ENCODE results near the gene HOXC9.

HOXC9 gene

GRCh38 chr12:53961025-53961761, 38.8 kb upstream of the HOXC9 start:
- Histone ChIP-seq H3K36me3 (ENCODE audit: insufficient read depth, low read length) (no peaks in the 10 kb centered on the region), H3K9me3 (ENCODE audit: insufficient read depth, low read length, severe bottlenecking) (no peaks in the 10 kb centered on the region), H3K4me2 (ENCODE audit: insufficient read depth, low read length) (no peak overlapping the region), H3K4me3 (ENCODE audit: low read depth in 1 of 2, low read length in 2 of 2) (no peak overlapping the region), H2AFZ (ENCODE audit: low read depth, low read length) (no peak overlapping the region), H3K27me3 (ENCODE audit: insufficient read depth, low read length, poor library complexity) (peaks cover 59% of the 10 kb centered on the region), H3K4me1 (ENCODE audit: insufficient read depth, low read length) (0 out of 2 replicates have a peak, but pooled peaks cover 2% of the 10 kb centered on the region), H4K20me1 (ENCODE audit: insufficient read depth, low read length) (no peaks in the 10 kb centered on the region), H3K27ac (ENCODE audit: low read length) (no peak overlapping the region), H3K79me2 (ENCODE audit: insufficient read depth, low read length) (no peaks in the 10 kb centered on the region), H3K9ac (ENCODE audit: low read depth, low read length) (no peak overlapping the region)
- TF ChIP-seq EZH2 (IDR thresholded peaks at IDR 0.05; ENCODE audit: borderline replicate concordance, low read depth, low read length, severe bottlenecking): no peak
- no peak for TF ChIP-seq CTCF (IDR thresholded peaks at IDR 0.05; ENCODE audit: borderline replicate concordance, extremely low read depth, low read length, poor library complexity, severe bottlenecking)
- ATAC-seq (ENCODE audit: insufficient read depth, low read depth) (no peak), DNase-seq (no peak)

- Histone ChIP-seq H3K9me3 (ENCODE audit: insufficient read depth, low read length, severe bottlenecking) (no peaks in the 10 kb centered on the region), H3K4me2 (ENCODE audit: insufficient read depth, low read length) (no peak overlapping the region), H3K27me3 (ENCODE audit: insufficient read depth, low read length, poor library complexity) (peaks cover 61% of the 10 kb centered on the region), H3K36me3 (ENCODE audit: insufficient read depth, low read length) (no peaks in the 10 kb centered on the region), H3K79me2 (ENCODE audit: insufficient read depth, low read length) (no peaks in the 10 kb centered on the region), H3K4me3 (ENCODE audit: low read depth in 1 of 2, low read length in 2 of 2) (no peak overlapping the region), H3K9ac (ENCODE audit: low read depth, low read length) (no peak overlapping the region), H3K4me1 (ENCODE audit: insufficient read depth, low read length) (0 out of 2 replicates have a peak, but pooled peaks cover 2% of the 10 kb centered on the region), H2AFZ (ENCODE audit: low read depth, low read length) (no peak overlapping the region), H3K27ac (ENCODE audit: low read length) (no peak overlapping the region), H4K20me1 (ENCODE audit: insufficient read depth, low read length) (no peaks in the 10 kb centered on the region)
- ATAC-seq (ENCODE audit: insufficient read depth, low read depth): no peak
- no peak for DNase-seq
- no peak for TF ChIP-seq EZH2 (IDR thresholded peaks at IDR 0.05; ENCODE audit: borderline replicate concordance, low read depth, low read length, severe bottlenecking)
- no peak for TF ChIP-seq CTCF (IDR thresholded peaks at IDR 0.05; ENCODE audit: borderline replicate concordance, extremely low read depth, low read length, poor library complexity, severe bottlenecking)
These were observed 37.0 kb upstream of the HOXC9 start for GRCh38 chr12:53963005-53963404.

- no peaks in the 10 kb centered on the region for H4K20me1 ChIP-seq (ENCODE audit: insufficient read depth, low read length)
- no peak overlapping the region for H3K9ac ChIP-seq (ENCODE audit: low read depth, low read length)
- ATAC-seq (ENCODE audit: insufficient read depth, low read depth) (no peak), DNase-seq (no peak)
- TF ChIP-seq CTCF (IDR thresholded peaks at IDR 0.05; ENCODE audit: borderline replicate concordance, extremely low read depth, low read length, poor library complexity, severe bottlenecking): no peak
- no peak for TF ChIP-seq EZH2 (IDR thresholded peaks at IDR 0.05; ENCODE audit: borderline replicate concordance, low read depth, low read length, severe bottlenecking)
- H3K27ac ChIP-seq (ENCODE audit: low read length): no peak overlapping the region
- no peak overlapping the region for H3K4me3 ChIP-seq (ENCODE audit: low read depth in 1 of 2, low read length in 2 of 2)
- H3K79me2 ChIP-seq (ENCODE audit: insufficient read depth, low read length): no peaks in the 10 kb centered on the region
- no peaks in the 10 kb centered on the region for H3K36me3 ChIP-seq (ENCODE audit: insufficient read depth, low read length)
- H3K27me3 ChIP-seq (ENCODE audit: insufficient read depth, low read length, poor library complexity): peaks cover 59% of the 10 kb centered on the region
- no peak overlapping the region for H2AFZ ChIP-seq (ENCODE audit: low read depth, low read length)
- H3K9me3 ChIP-seq (ENCODE audit: insufficient read depth, low read length, severe bottlenecking): no peaks in the 10 kb centered on the region
- no peak overlapping the region for H3K4me2 ChIP-seq (ENCODE audit: insufficient read depth, low read length)
- 0 out of 2 replicates have a peak, but pooled peaks cover 2% of the 10 kb centered on the region for H3K4me1 ChIP-seq (ENCODE audit: insufficient read depth, low read length)
These were observed 36.3 kb upstream of the HOXC9 start for GRCh38 chr12:53963434-53964314.
